Naive thymus-derived CD8-positive, alpha-beta T cell (primary cell): ENCODE measurements around the gene CHORDC1. TPM values are rescaled to one million over a fixed set of nuclear protein-coding genes. Genes with fewer than 3 reads are reported as not detected.
"Not testable (repeated sequence)": the region's sequence is repeated elsewhere in the genome, so short reads cannot be mapped to it uniquely, and the experiment has no call there.

ENCODE experiments used
- ATAC-seq, 2 donors: fragments of 150-1000 bp; cut with Tn5 transposase in 1 of 2; sonication (Bioruptor Pico), chemical (Tn5 transposase) in 1 of 2; 1 replicate in 1 of 2; 2 replicates in 1 of 2; pipeline ENCODE4 v1.10.0; 2021; ENCODE audit warnings: mild to moderate bottlenecking in 2 of 2, moderate library complexity in 2 of 2
- POLR2A ChIA-PET: fragments of 350-600 bp; sonication (Branson Sonifier 250); formaldehyde crosslinking; loops from one replicate; lab custom pipeline; 2021; ENCODE audit warnings: antibody characterized with exemption; lab: Charles Lee
- DNase-seq, 10 donors: peaks; one replicate each; pipeline versions ENCODE4 v3.0.0 to v3.0.0-alpha.2; 2020 to 2022
- H3K27ac Mint-ChIP-seq, 10 donors: one replicate each; pipeline ENCODE4 v1.8.0; 2020 to 2022; ENCODE audit warnings: mild to moderate bottlenecking in 10 of 10, mixed read lengths in 10 of 10, moderate library complexity in 4 of 10, inconsistent platforms in 1 of 10
- H3K27me3 Mint-ChIP-seq, 5 donors: one replicate each; pipeline ENCODE4 v1.8.0; 2021 to 2022; ENCODE audit warnings: mixed read lengths in 5 of 5
- H3K36me3 Mint-ChIP-seq, 3 donors: one replicate each; pipeline ENCODE4 v1.8.0; 2020 to 2022; ENCODE audit warnings: mixed read lengths in 3 of 3, mild to moderate bottlenecking in 2 of 3, inconsistent platforms in 1 of 3
- H3K4me1 Mint-ChIP-seq, 4 donors: one replicate each; pipeline ENCODE4 v1.8.0; 2021 to 2022; ENCODE audit warnings: mixed read lengths in 4 of 4
- H3K4me3 Mint-ChIP-seq, 10 donors: one replicate each; pipeline ENCODE4 v1.8.0; 2020 to 2022; ENCODE audit warnings: mild to moderate bottlenecking in 10 of 10, mixed read lengths in 10 of 10, moderate library complexity in 6 of 10, inconsistent platforms in 1 of 10
- H3K9me3 Mint-ChIP-seq, 9 donors: one replicate each; pipeline ENCODE4 v1.8.0; 2020 to 2022; ENCODE audit warnings: mixed read lengths in 9 of 9, mild to moderate bottlenecking in 3 of 9, inconsistent platforms in 1 of 9, moderate library complexity in 1 of 9
- polyA plus RNA-seq, 3 donors: library from polyadenylated mRNA; unstranded; fragments of 300-500 nt; fragmentation: Illumina TruSeq; gene quantifications; one replicate each; pipeline ENCODE4 v1.2.3, GENCODE V29; 2021
- total RNA-seq, 8 experiments: library from RNA in 2 of 8; stranded (reverse) in 2 of 8; gene quantifications; one replicate each; pipeline ENCODE4 v1.2.3 and lab custom pipeline; 2021 to 2026

CHORDC1 gene
- total RNA-seq (10 to 100 TPM; 77.9 to 83.8 TPM), polyA plus RNA-seq (10 to 100 TPM; 12.8 to 27.4 (median 21.1) TPM), total RNA-seq (lab: John Stamatoyannopoulos, UW) (74.1 to 167 (median 147) reads per million in 6 experiments)

DNA sequence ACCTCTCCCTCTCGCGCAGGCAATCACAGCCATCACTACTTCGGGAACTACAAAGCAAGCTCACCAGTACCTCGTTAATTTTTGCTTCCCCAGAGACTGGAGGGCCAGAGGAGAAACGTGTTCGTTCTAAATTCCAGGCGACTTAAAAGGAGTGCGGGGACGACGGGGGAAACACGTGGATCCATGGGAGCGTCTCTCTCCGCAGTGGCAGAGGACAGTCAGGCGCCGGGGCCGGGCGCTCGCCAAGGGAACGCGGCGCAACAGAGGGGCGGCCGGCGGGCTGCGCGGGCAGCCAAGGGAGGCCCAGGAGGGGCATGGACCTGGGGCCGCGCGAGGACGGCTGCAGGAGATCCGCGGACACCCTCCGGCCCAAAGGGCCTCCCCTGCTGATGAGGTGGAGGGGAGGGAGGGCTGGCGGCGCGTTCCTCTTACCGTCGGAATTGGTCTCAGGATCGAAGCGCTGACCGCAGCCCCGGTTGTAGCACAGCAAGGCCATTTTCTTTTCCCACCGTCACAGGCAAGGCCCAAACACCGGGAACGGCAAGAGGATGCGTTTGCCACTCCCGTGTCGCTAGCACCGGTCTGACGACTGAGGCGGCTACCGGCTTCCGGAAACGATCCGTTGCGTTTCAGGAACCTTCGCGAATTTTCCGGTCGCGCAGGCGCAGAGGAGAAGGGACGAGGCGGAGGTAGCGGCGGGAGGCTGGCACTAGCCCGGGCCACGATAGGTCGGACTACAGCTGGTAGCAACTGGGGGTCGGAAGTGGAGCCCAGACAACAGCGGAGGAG lies at the start of gene CHORDC1:
Gene CHORDC1, minus strand, starts transcription at position 591 of the 789 bp plus-strand sequence. Its CDS starts 95 bp downstream, at position 496.
- ATAC-seq = peak; percentile 85 to 89
- peak within 1 kb of the TSS; percentile 90 to 100 (median 99) for H3K4me3 Mint-ChIP-seq
- no peaks in the 10 kb centered on the region for H3K9me3 Mint-ChIP-seq
- POLR2A ChIA-PET = no interaction called here
- peaks cover 0 to 12% (median 0%) of the 10 kb centered on the region in 3 donors for H3K36me3 Mint-ChIP-seq
- peak; percentile 82 to 93 (median 88) for DNase-seq
- H3K4me1 Mint-ChIP-seq = peaks cover 28 to 63% (median 55%) of the 10 kb centered on the region in 4 donors
- H3K27ac Mint-ChIP-seq = peak within 1 kb of the TSS; percentile 94 to 99 (median 97)
- no peaks in the 10 kb centered on the region for H3K27me3 Mint-ChIP-seq

DNA sequence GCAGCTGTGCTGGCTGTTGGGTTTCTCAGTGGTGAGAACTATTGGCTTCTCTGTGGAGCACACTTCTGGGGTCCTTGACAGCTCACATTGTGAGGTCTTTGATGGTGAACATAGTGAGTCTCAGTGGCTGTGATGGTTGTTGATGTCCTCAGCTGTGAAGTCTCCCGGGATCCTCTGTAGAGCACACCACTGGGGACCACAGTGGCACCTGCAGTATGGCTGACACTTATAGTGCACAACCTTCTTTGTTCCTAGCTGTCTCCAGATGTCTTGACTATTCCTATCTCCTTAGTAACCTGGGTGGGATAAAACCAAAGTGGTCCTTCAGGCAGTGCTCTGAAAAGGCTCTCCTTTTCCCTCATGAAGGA lies 34.3 kb upstream of the CHORDC1 start:
- Mint-ChIP-seq H3K4me3 (no peak overlapping the region), H3K36me3 (no peaks in the 10 kb centered on the region), H3K9me3 (no peaks in the 10 kb centered on the region), H3K27ac (no peak overlapping the region), H3K4me1 (peaks cover 0 to 2% (median 2%) of the 10 kb centered on the region in 4 donors), H3K27me3 (peaks cover 5 to 20% (median 9%) of the 10 kb centered on the region in 5 donors)
- POLR2A ChIA-PET = no interaction called here
- no peak for DNase-seq
- ATAC-seq = no peak

DNA sequence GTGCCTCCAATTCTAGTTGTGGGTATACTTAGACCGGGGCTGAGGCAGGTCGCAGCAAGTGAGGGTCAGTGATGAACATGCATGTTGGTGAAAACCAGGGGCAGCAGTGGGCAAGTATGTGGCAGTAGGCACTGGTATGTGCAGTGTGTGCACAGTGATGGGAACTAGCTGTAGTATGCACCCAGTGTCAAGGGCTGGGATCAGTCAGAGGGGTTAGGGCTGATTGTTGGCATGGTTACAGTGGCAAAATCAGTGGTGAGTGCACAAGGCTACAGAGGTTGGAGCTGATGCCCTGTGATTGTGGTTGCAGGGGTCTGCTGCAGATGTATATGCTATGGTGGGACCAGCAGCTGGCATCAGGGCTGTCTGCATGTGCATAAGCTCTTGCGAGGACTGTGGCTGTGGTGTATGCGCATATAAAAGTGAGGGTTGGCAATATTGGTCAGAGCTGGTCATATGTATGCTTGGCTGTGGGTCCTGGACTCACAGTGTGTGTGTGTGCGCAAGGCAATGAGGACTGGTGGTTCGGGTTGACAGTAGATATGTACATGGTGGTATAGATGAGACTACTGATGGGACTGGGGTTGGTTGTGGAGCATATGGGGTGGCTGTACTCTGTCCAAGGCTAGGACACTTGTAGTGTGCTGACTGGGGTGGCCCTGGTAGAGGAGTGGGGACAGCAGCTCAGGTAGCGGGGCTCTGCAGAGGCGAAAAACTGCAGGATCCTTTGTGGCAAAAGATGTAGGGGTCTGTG lies 33.7 kb upstream of the CHORDC1 start:
- Mint-ChIP-seq H3K27ac (no peak overlapping the region), H3K9me3 (no peaks in the 10 kb centered on the region), H3K4me3 (no peak overlapping the region), H3K4me1 (peaks cover 0 to 6% (median 3%) of the 10 kb centered on the region in 4 donors), H3K27me3 (peaks cover 5 to 20% (median 9%) of the 10 kb centered on the region in 5 donors), H3K36me3 (no peaks in the 10 kb centered on the region)
- ATAC-seq (no peak), DNase-seq (no peak)
- POLR2A ChIA-PET = no interaction called here

DNA sequence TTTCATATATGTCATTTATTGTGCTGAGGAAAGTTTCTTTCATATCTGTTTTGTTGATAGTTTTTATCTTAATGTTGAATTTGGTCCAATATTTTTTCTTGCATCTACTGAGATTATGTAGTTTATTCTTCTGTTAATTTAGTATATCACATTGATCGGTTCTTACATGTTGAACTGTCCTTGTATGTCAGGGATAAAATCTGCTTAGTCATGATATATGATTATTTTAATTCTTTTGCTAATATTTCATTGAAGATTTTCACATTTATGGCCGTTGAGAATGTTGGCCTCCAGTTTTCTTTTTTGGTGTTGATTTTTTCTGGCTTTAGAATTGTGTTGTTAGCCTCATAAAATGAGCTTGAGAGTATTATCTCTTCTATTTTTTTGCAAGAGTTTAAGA lies 31.2 kb upstream of the CHORDC1 start:
- Mint-ChIP-seq H3K4me3 (no peak overlapping the region), H3K4me1 (peaks cover 4 to 14% (median 10%) of the 10 kb centered on the region in 4 donors), H3K36me3 (no peaks in the 10 kb centered on the region), H3K9me3 (no peaks in the 10 kb centered on the region), H3K27ac (no peak overlapping the region), H3K27me3 (peaks cover 4 to 20% (median 9%) of the 10 kb centered on the region in 5 donors)
- no peak for DNase-seq
- POLR2A ChIA-PET = no interaction called here
- no peak for ATAC-seq

DNA sequence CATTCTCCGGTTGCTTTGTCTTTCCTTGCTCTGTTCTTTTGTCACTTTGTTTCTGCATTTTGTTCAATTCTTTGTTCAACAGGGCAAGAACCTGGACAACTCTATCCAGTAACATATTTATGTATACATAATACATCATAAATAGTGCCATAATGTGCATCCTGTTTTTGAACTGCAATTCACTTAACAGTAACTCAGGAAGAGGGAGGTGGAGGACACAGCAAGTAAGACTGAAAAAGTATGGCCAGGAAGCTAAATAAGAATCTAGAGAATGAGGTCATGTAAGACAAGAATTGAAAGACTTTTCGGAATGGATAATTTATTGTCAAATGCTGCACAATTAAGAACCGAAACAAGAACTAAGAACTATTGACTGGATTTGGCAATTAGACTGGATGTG lies 29.2 kb upstream of the CHORDC1 start:
- H3K4me3 Mint-ChIP-seq = peak overlapping the region in 1 of 10 donors; percentile 83
- peaks cover 4 to 14% (median 10%) of the 10 kb centered on the region in 4 donors for H3K4me1 Mint-ChIP-seq
- no peak overlapping the region for H3K27ac Mint-ChIP-seq
- H3K9me3 Mint-ChIP-seq = no peaks in the 10 kb centered on the region
- H3K36me3 Mint-ChIP-seq = no peaks in the 10 kb centered on the region
- ATAC-seq (no peak), DNase-seq (no peak)
- POLR2A ChIA-PET = no interaction called here
- peaks cover 4 to 15% (median 9%) of the 10 kb centered on the region in 5 donors for H3K27me3 Mint-ChIP-seq

DNA sequence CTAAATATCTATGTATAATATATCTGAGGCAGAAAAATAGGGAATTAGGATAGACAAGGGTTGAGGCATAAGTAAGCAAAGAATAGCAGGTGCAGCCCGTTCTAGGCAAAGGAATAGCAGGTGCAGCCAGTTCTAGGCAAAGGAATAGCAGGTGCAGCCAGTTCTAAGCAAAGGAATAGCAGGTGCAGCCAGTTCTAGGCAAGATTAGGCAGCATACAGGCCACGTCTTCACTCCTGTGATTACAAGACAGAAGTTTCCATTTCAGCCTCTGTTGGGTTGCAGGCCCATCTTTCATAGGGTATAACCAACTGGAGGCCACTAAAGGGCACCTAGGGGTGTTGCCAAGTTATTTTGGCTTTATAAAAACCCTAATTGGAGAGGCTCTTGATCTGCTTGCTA lies 28.8 kb upstream of the CHORDC1 start:
- ATAC-seq (no peak), DNase-seq (no peak)
- peaks cover 4 to 11% (median 6%) of the 10 kb centered on the region in 5 donors for H3K27me3 Mint-ChIP-seq
- no peaks in the 10 kb centered on the region for H3K9me3 Mint-ChIP-seq
- peak overlapping the region in 5 of 10 donors; percentile 44 to 83 (median 74) for H3K4me3 Mint-ChIP-seq
- H3K36me3 Mint-ChIP-seq = no peaks in the 10 kb centered on the region
- POLR2A ChIA-PET = no interaction called here
- H3K4me1 Mint-ChIP-seq = peaks cover 4 to 14% (median 10%) of the 10 kb centered on the region in 4 donors
- H3K27ac Mint-ChIP-seq = peak overlapping the region in 2 of 10 donors; percentile 36 to 72

DNA sequence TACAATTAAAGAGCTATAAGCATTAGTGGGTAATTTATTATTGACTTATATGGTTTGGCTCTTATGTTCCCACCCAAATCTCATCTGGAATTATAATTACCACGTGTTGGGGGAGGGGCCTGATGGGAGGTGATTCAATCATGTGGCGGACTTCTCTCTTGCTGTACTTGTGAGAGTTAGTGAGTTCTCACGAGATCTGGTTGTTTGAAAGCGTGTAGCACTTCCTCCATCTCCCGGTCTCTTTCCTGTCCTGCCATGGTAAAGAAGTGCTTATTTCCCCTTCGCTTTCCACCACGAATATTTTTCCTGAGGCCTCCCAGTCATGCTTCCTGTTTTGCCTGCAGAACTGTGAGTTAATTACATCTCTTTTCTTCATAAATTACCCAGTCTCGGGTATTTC lies 28.1 kb upstream of the CHORDC1 start:
- POLR2A ChIA-PET = no interaction called here
- peak in 1 of 2 donors; percentile 42 for ATAC-seq
- H3K27me3 Mint-ChIP-seq = peaks cover 2 to 6% (median 5%) of the 10 kb centered on the region in 5 donors
- peaks cover 3 to 14% (median 10%) of the 10 kb centered on the region in 4 donors for H3K4me1 Mint-ChIP-seq
- peak overlapping the region; percentile 52 to 84 (median 76) for H3K4me3 Mint-ChIP-seq
- DNase-seq = no peak
- H3K27ac Mint-ChIP-seq = peak overlapping the region in 7 of 10 donors; percentile 6 to 72 (median 57)
- no peaks in the 10 kb centered on the region for H3K9me3 Mint-ChIP-seq
- H3K36me3 Mint-ChIP-seq = no peaks in the 10 kb centered on the region

DNA sequence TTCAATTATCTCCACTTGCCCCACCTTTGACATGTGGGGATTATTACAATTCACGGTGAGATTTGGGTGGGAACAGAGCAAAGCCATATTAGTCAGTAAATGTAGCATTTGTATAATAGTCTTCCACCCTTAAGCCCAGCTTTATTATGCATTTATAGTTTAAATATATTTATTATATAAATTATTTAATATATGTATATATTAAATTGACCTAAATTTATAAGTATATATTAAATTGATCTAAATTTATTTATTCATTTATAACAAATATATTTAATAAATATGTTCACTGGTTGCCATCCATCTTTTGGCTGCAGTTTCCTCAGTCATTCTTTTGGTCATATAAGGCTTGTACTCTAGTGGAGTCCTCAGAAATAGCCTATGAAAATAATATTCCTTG lies 23.6 kb upstream of the CHORDC1 start:
- DNase-seq = no peak
- POLR2A ChIA-PET = no interaction called here
- Mint-ChIP-seq H3K4me1 (peaks cover 2 to 8% (median 6%) of the 10 kb centered on the region in 4 donors), H3K27ac (no peak overlapping the region), H3K36me3 (no peaks in the 10 kb centered on the region), H3K4me3 (no peak overlapping the region), H3K27me3 (peaks cover 5 to 19% (median 14%) of the 10 kb centered on the region in 5 donors), H3K9me3 (no peaks in the 10 kb centered on the region)
- no peak for ATAC-seq

DNA sequence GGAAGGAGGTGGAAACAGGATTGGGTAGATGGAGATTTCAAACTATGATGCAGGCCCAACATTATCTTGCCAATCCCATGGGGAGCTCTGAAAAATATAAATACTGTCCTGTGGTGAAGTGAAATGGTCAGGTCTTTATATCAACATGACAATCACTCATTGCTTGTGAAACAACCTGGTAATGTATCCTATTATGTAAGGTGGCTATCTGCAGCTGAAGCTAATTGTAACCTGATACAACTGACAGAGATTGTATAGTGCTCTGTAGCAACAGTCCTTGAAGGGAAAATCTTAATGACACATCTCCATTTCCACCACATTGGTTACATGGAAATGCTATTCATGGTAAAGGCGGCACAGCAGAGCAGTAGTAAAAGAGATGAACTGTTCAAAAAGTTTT lies 20.7 kb upstream of the CHORDC1 start:
- H3K4me1 Mint-ChIP-seq = no peaks in the 10 kb centered on the region
- DNase-seq (no peak), ATAC-seq (no peak)
- H3K27ac Mint-ChIP-seq = no peak overlapping the region
- no peaks in the 10 kb centered on the region for H3K9me3 Mint-ChIP-seq
- H3K27me3 Mint-ChIP-seq = peaks cover 5 to 27% (median 17%) of the 10 kb centered on the region in 5 donors
- POLR2A ChIA-PET = no interaction called here
- H3K4me3 Mint-ChIP-seq = no peak overlapping the region
- no peaks in the 10 kb centered on the region for H3K36me3 Mint-ChIP-seq

DNA sequence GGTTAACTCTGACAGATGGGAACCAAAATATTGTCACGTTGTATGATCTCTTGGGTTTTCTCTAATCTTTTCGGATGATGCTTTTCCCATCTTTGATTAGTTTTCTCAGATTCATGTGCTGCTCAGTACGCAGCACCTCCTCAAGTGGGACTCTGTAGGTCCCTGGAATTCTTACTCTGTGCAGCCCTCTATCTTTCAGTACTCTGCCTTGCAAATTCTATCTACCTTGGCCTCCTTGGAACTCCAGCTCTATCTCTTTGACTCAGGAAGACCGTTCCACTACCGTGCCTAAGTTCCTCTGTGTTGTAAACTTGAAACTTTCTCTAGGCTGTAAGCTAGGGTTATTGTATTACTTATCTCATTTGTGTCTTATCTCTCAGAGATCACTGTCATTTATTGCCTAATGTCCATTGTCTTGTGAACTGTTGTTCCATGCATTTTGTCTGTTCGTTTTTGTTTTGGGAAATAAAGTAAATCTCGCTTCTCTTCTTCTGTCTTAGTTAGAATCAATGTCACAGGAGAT lies 20.1 kb upstream of the CHORDC1 start:
- POLR2A ChIA-PET = no interaction called here
- no peaks in the 10 kb centered on the region for H3K36me3 Mint-ChIP-seq
- H3K27ac Mint-ChIP-seq = no peak overlapping the region
- DNase-seq (no peak), ATAC-seq (no peak)
- H3K4me1 Mint-ChIP-seq = no peaks in the 10 kb centered on the region
- no peak overlapping the region for H3K4me3 Mint-ChIP-seq
- peaks cover 5 to 27% (median 17%) of the 10 kb centered on the region in 5 donors for H3K27me3 Mint-ChIP-seq
- H3K9me3 Mint-ChIP-seq = no peaks in the 10 kb centered on the region

DNA sequence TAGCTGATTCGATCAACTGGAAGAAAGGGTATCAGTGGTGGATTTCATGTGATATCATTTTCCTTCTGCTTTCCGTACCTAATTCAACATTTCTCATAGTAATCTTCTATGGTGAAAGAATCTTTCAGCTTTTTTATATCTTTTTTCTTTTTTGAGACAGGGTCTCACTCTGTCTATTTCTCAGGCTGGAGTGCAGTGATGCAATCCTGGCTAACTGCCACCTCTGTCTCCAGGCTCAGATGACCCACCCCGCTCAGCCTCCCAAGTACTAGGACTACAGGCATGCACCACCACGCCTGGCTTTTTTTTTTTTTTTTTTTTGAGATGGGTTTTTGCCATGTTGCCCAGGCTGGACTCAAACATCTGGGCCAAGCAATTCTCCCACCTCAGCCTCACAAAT lies 18.6 kb upstream of the CHORDC1 start:
- Mint-ChIP-seq H3K4me1 (no peaks in the 10 kb centered on the region), H3K9me3 (no peaks in the 10 kb centered on the region), H3K27me3 (peaks cover 5 to 30% (median 19%) of the 10 kb centered on the region in 5 donors), H3K27ac (no peak overlapping the region), H3K36me3 (no peaks in the 10 kb centered on the region), H3K4me3 (no peak overlapping the region)
- POLR2A ChIA-PET = no interaction called here
- ATAC-seq (no peak), DNase-seq (no peak)

DNA sequence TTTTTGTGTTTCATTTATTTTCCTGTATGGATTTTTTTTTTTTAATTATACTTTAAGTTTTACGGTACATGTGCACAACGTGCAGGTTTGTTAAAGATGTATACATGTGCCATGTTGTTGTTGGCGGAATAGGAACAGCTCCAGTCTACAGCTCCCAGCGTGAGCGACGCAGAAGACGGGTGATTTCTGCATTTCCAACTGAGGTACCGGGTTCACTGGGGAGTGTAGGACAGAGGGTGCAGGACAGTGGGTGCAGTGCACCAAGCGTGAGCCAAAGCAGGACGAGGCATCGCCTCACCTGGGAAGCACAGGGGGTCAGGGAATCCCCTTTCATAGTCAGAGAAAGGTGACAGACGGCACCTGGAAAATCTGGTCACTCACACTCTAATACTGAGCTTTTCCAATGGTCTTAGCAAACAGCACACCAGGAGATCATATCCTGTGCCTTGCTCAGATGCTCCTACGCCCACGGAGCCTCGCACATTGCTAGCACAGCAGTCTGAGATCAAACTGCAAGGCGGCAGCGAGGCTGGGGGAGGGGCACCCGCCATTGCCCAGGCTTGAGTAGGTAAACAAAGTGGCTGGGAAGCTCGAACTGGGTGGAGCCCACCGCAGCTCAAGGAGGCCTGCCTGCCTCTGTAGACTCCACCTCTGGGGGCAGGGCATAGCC lies 17.3 kb upstream of the CHORDC1 start:
- H3K36me3 Mint-ChIP-seq, H3K4me1 Mint-ChIP-seq, ATAC-seq, DNase-seq, H3K27ac Mint-ChIP-seq, H3K9me3 Mint-ChIP-seq, H3K4me3 Mint-ChIP-seq, POLR2A ChIA-PET: not testable (repeated sequence)
- peaks cover 3 to 30% (median 15%) of the 10 kb centered on the region in 5 donors for H3K27me3 Mint-ChIP-seq
